HepG2 (cell line): ENCODE data around the gene RAB5B. TPM values are rescaled to one million over a fixed set of nuclear protein-coding genes. Genes with fewer than 3 reads are reported as not detected.

Experiments
- ESRRA ChIP-seq: sonication (generic); formaldehyde crosslinking; IDR thresholded peaks from 2 replicates; pipeline ENCODE4 v1.5.1; 2020; ENCODE audit warnings: mild to moderate bottlenecking, low read depth, missing genetic modification reagents
- GFI1 ChIP-seq: sonication (generic); formaldehyde crosslinking; IDR thresholded peaks from 2 replicates; pipeline ENCODE4 v1.5.0; 2020; ENCODE audit warnings: missing genetic modification reagents, mild to moderate bottlenecking, borderline replicate concordance
- HIVEP1 ChIP-seq: sonication (generic); formaldehyde crosslinking; IDR thresholded peaks from 2 replicates; pipeline ENCODE4 v1.4.0; 2020; ENCODE audit warnings: mild to moderate bottlenecking, missing genetic modification reagents
- HMGXB4 ChIP-seq, 2 experiments: sonication (generic) in 1 of 2; formaldehyde crosslinking in 1 of 2; IDR thresholded peaks; 2 replicates each; pipeline versions ENCODE4 v1.4.0 to v1.6.1; 2018 to 2020; ENCODE audit warnings: missing genetic modification reagents in 2 of 2, borderline replicate concordance in 1 of 2, low read depth in 1 of 2, mild to moderate bottlenecking in 1 of 2, missing biosample characterization in 1 of 2
- MTERF4 ChIP-seq: sonication (generic); formaldehyde crosslinking; IDR thresholded peaks from 2 replicates; pipeline ENCODE4 v1.8.0; 2023; ENCODE audit warnings: mild to moderate bottlenecking, missing genetic modification reagents
- PHF8 ChIP-seq: sonication (generic); formaldehyde crosslinking; IDR thresholded peaks from 2 replicates; pipeline ENCODE4 v1.5.0; 2020; ENCODE audit warnings: missing genetic modification reagents
- RBM39 ChIP-seq: fragments of 200-400 bp; formaldehyde crosslinking; IDR thresholded peaks from one replicate; pipeline ENCODE4 v1.6.1; 2018; ENCODE audit warnings: antibody characterized with exemption, mild to moderate bottlenecking, low read depth, low read length; ENCODE audit not compliant: poor library complexity, severe bottlenecking
- SAFB2 ChIP-seq: sonication (generic); formaldehyde crosslinking; IDR thresholded peaks from 2 replicates; pipeline ENCODE4 v1.5.1; 2020; ENCODE audit warnings: missing genetic modification reagents, low read depth, mild to moderate bottlenecking, borderline replicate concordance
- YEATS2 ChIP-seq: sonication (generic); formaldehyde crosslinking; IDR thresholded peaks from 2 replicates; pipeline ENCODE4 v1.4.0; 2020; ENCODE audit warnings: missing genetic modification reagents, borderline replicate concordance
- ZBTB20 ChIP-seq: sonication (generic); formaldehyde crosslinking; IDR thresholded peaks from 2 replicates; pipeline ENCODE4 v1.8.1; 2023; ENCODE audit warnings: missing genetic modification reagents, low read depth, mild to moderate bottlenecking, borderline replicate concordance
- ZFX ChIP-seq: sonication (generic); formaldehyde crosslinking; IDR thresholded peaks from 2 replicates; pipeline ENCODE4 v1.4.0; 2020; ENCODE audit warnings: mild to moderate bottlenecking, low read depth, missing genetic modification reagents, moderate library complexity
- ZFY ChIP-seq: sonication (generic); formaldehyde crosslinking; IDR thresholded peaks from 2 replicates; pipeline ENCODE4 v1.4.0; 2020; ENCODE audit warnings: missing genetic modification reagents
- ZNF546 ChIP-seq: sonication (generic); formaldehyde crosslinking; conservative IDR thresholded peaks from 2 replicates; pipeline ENCODE4 v1.8.1; 2023; ENCODE audit warnings: mild to moderate bottlenecking, missing genetic modification reagents
- ZNF567 ChIP-seq: sonication (generic); formaldehyde crosslinking; IDR thresholded peaks from 2 replicates; pipeline ENCODE4 v1.8.1; 2023; ENCODE audit warnings: mild to moderate bottlenecking, missing genetic modification reagents, borderline replicate concordance
- ZSCAN31 ChIP-seq: sonication (generic); formaldehyde crosslinking; IDR thresholded peaks from 2 replicates; pipeline ENCODE4 v1.5.0; 2020; ENCODE audit warnings: low read depth, mild to moderate bottlenecking, missing genetic modification reagents
- polyA plus RNA-seq, 8 experiments: library from polyadenylated mRNA; depleted of rRNA in 3 of 8; stranded (reverse) in 7 of 8; unstranded in 1 of 8; fragments of >200 nt; fragmentation: Illumina TruSeq in 4 of 8; extraction: Trizol in 4 of 8; gene quantifications; 2 replicates each; pipeline versions ENCODE4 v1.2.1 to v1.2.3, GENCODE V29; 2011 to 2016; ENCODE audit warnings: low read depth in 4 of 8, missing spikeins in 1 of 8, mixed read lengths in 1 of 8; ENCODE audit not compliant: insufficient read depth in 1 of 8
- total RNA-seq, 5 experiments: library from RNA; depleted of rRNA; stranded (reverse); fragments of >200 nt; fragmentation: Illumina TruSeq; extraction: Trizol; gene quantifications; 2 replicates each; pipeline ENCODE4 v1.2.3, GENCODE V29; 2016; ENCODE audit warnings: low read depth in 1 of 5
- TF ChIP-seq, protein P1 (sequence below): sonication (generic); formaldehyde crosslinking; IDR thresholded peaks from 2 replicates; pipeline ENCODE4 v1.4.0; 2020; ENCODE audit warnings: mild to moderate bottlenecking, missing genetic modification reagents
- TF ChIP-seq, protein P2 (sequence below): sonication (generic); formaldehyde crosslinking; IDR thresholded peaks from 2 replicates; pipeline ENCODE4 v1.4.0; 2020; ENCODE audit warnings: mild to moderate bottlenecking, missing genetic modification reagents

The RAB5B gene
- total and polyA plus RNA-seq, 2 of the 13 experiments (the other 11 are each of a cell fraction or from before 2014, with no cell fraction given) = 26.0 to 68.3 TPM

- TF ChIP-seq RBM39 (peak; percentile 16), MTERF4 (peak; percentile 56; the same call in 1 of the 2 replicates), ZBTB20 (CRISPR knock-in tag) (0 out of 2 replicates have a peak, but pooled peaks have one; percentile 41), SAFB2 (CRISPR knock-in tag) (peak; percentile 33; the same call in 1 of the 2 replicates), ZNF567 (CRISPR knock-in tag) (no peak), ESRRA (CRISPR knock-in tag) (no peak), ZNF546 (CRISPR knock-in tag) (peak; percentile 39; the same call in 1 of the 2 replicates), ZFY (CRISPR knock-in tag) (peak; percentile 82), ZFX (CRISPR knock-in tag) (peak; percentile 90), HMGXB4 (CRISPR knock-in tag; IDR thresholded peaks at IDR 0.05; ENCODE audit: borderline replicate concordance in 1 of 2, low read depth in 1 of 2) (peak in 1 of 2 experiments; percentile 71; a peak in 2 of 4 replicates), YEATS2 (CRISPR knock-in tag) (no peak), GFI1 (CRISPR knock-in tag) (peak; percentile 3; the same call in 1 of the 2 replicates), ZSCAN31 (CRISPR knock-in tag) (no peak), HIVEP1 (0 out of 2 replicates have a peak, but pooled peaks have one; percentile 15), PHF8 (CRISPR knock-in tag) (peak; percentile 58; the same call in 1 of the 2 replicates)
- TF ChIP-seq, protein P1, sequence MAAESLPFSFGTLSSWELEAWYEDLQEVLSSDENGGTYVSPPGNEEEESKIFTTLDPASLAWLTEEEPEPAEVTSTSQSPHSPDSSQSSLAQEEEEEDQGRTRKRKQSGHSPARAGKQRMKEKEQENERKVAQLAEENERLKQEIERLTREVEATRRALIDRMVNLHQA (CRISPR knock-in tag) = no peak
- TF ChIP-seq, protein P2, sequence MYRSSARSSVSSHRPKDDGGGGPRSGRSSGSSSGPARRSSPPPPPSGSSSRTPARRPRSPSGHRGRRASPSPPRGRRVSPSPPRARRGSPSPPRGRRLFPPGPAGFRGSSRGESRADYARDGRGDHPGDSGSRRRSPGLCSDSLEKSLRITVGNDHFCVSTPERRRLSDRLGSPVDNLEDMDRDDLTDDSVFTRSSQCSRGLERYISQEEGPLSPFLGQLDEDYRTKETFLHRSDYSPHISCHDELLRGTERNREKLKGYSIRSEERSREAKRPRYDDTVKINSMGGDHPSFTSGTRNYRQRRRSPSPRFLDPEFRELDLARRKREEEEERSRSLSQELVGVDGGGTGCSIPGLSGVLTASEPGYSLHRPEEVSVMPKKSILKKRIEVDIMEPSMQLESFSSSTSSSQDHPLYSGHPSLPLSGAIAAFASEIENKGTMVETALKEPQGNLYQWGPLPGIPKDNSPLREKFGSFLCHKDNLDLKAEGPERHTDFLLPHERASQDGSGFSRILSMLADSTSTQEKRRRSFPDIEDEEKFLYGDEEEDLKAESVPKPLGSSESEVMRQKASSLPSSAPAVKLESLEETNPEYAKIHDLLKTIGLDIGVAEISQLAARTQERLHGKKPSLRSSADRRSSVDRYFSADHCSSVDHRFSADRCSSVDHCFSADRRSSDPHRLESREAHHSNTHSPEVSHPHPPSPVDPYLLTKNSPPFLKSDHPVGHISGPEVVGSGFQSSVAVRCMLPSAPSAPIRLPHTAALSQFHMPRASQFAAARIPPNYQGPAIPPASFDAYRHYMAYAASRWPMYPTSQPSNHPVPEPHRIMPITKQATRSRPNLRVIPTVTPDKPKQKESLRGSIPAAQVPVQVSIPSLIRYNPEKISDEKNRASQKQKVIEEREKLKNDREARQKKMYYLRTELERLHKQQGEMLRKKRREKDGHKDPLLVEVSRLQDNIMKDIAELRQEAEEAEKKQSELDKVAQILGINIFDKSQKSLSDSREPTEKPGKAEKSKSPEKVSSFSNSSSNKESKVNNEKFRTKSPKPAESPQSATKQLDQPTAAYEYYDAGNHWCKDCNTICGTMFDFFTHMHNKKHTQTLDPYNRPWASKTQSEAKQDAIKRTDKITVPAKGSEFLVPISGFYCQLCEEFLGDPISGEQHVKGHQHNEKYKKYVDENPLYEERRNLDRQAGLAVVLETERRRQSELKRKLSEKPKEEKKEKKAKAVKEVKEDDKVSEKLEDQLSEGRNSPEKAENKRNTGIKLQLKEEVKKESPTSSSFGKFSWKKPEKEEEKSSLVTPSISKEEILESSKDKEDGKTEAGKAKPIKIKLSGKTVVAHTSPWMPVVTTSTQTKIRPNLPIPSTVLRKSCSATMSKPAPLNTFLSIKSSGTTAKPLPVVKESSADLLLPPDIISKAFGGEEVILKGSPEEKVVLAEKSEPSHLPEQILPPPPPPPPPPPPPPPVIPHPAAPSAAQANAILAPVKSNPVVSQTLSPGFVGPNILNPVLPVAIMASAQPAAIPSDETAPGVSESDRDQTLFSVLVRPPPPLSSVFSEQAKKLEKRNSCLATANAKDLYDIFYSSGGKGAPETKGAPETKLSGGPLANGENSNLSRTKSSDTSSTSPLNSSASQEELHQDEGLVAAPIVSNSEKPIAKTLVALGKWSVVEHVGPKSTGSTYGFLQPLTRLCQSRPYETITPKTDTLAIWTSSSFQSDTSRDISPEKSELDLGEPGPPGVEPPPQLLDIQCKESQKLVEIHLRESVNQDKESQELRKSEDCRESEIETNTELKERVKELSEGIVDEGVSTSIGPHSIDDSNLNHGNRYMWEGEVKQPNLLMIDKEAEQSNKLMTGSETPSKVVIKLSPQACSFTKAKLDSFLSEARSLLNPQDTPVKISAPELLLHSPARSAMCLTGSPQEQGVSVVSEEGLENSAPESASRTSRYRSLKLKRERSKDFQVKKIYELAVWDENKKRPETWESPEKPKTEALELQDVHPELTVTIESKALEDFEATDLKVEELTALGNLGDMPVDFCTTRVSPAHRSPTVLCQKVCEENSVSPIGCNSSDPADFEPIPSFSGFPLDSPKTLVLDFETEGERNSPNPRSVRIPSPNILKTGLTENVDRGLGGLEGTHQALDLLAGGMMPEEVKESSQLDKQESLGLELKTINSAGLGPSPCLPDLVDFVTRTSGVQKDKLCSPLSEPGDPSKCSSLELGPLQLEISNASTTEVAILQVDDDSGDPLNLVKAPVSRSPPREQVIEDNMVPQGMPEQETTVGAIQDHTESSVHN (CRISPR knock-in tag) = no peak
Observed at GRCh38 chr12:55974308-55974730, 441 bp downstream of the RAB5B start (continued).
